Fibroblast of the aortic adventitia (primary cell): ENCODE measurements around the gene ASPHD2. TPM values are rescaled to one million over a fixed set of nuclear protein-coding genes. Genes with fewer than 3 reads are reported as not detected.

Source experiments
- DNase-seq: peaks from one replicate; pipeline ENCODE4 v3.0.0-alpha.2; 2010; ENCODE audit warnings: low read depth
- H3K4me3 ChIP-seq: 2 replicates; pipeline ENCODE4 v1.5.1; 2011; ENCODE audit warnings: low read depth, mild to moderate bottlenecking, control low read depth, low read length, moderate library complexity
- CTCF ChIP-seq: IDR thresholded peaks from 2 replicates; pipeline ENCODE4 v1.5.1; 2011; ENCODE audit warnings: mild to moderate bottlenecking, low read length, control low read depth, inconsistent platforms; ENCODE audit not compliant: insufficient read depth
- total RNA-seq: library from RNA; depleted of rRNA; stranded (reverse); fragments of >200 nt; gene quantifications from 2 replicates; pipeline ENCODE4 v1.2.3, GENCODE V29; 2012; ENCODE audit warnings: low replicate concordance

ASPHD2 gene
- total RNA-seq: 2.9 and 4.2 TPM in 2 replicates

- TF ChIP-seq CTCF: no peak
- peak; percentile 58 for DNase-seq
- peak within 1 kb of the TSS; percentile 74 for H3K4me3 ChIP-seq
Measured at GRCh38 chr22:26428515-26429457, at the start of gene ASPHD2. Gene ASPHD2 (plus strand): TSS chr22:26429260. CDS start chr22:26433616, 4,356 bp downstream.

- H3K4me3 ChIP-seq: no peak overlapping the region
- no peak for DNase-seq
- no peak for TF ChIP-seq CTCF
Measured at GRCh38 chr22:26380072-26380830, 48.8 kb upstream of the ASPHD2 start.

- no peak for DNase-seq
- H3K4me3 ChIP-seq: no peak overlapping the region
- TF ChIP-seq CTCF: no peak
Measured at GRCh38 chr22:26382782-26383181, 46.3 kb upstream of the ASPHD2 start.

- TF ChIP-seq CTCF: no peak
- H3K4me3 ChIP-seq: no peak overlapping the region
- no peak for DNase-seq
Measured at GRCh38 chr22:26383968-26384556, 45.0 kb upstream of the ASPHD2 start.

- TF ChIP-seq CTCF: no peak
- H3K4me3 ChIP-seq: no peak overlapping the region
- no peak for DNase-seq
Measured at GRCh38 chr22:26385164-26385563, 43.9 kb upstream of the ASPHD2 start.

- H3K4me3 ChIP-seq: no peak overlapping the region
- DNase-seq: no peak
- TF ChIP-seq CTCF: no peak
Measured at GRCh38 chr22:26389125-26389524, 39.9 kb upstream of the ASPHD2 start.
